Measurements from ENCODE around the gene ENTPD8. TPM values are rescaled to one million over a fixed set of nuclear protein-coding genes. Genes with fewer than 3 reads are reported as not detected.

ENTPD8 gene
- total and polyA plus RNA-seq, 2 donors (not counting 3 experiments of a cell fraction or from before 2014, with no cell fraction given) = 0.44 to 0.51 TPM

DNA sequence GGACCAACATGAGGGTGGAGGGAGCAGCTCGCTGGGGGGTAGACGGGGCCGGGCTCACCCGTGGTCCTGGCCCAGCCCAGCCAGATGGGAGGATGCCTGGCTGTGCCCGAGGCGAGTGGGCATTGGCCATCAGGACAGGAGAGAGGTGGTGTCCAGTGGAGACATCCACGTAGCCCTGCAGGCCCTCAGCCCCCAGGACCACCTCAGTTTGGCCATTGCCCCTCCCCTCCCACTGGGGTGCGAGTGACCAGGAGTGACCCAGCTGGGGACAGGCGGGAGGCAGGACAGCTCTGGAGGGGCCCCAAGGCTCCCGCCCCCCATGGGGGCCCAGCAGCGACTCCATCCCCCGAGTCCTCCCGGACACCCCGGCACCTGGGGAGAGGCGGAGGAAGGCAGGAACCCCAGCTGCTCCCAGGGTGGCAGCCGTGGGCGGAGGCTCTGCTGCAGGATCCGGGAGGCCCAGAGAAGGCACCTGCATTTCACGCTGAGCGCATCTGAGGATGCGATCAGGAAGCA is 9.7 kb downstream of the ENTPD8 start:
- H3K4me3 ChIP-seq (replicated peaks in 1 of 3; ENCODE audit: insufficient read depth in 1 of 3, low read depth in 1 of 3, low read length in 3 of 3) = no peak overlapping the region
- no peak overlapping the region for H3K9ac ChIP-seq (replicated peaks; ENCODE audit: extremely low read depth, insufficient read depth, low read length)
- H3K27ac ChIP-seq (ENCODE audit: insufficient read depth, low read depth, low read length) = no peak overlapping the region
- no peak overlapping the region for H3K4me2 ChIP-seq (ENCODE audit: insufficient read depth, low read length)
- POLR2A ChIA-PET = no interaction called here
- no peaks in the 10 kb centered on the region for H3K36me3 ChIP-seq (ENCODE audit: control insufficient read depth in 2 of 2, extremely low read depth in 1 of 2, insufficient read depth in 2 of 2, low read length in 2 of 2)
- dilution Hi-C loops (cut with MboI; ENCODE audit: extremely low pct_ligation_motif_present, low sequenced_read_pairs) (no loop called here), intact Hi-C loops (cut with micrococcal nuclease) (no loop called here)
- TF ChIP-seq, protein P1, sequence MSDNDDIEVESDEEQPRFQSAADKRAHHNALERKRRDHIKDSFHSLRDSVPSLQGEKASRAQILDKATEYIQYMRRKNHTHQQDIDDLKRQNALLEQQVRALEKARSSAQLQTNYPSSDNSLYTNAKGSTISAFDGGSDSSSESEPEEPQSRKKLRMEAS (IDR thresholded peaks at IDR 0.05; ENCODE audit: insufficient read depth, insufficient read length) = no peak
- TF ChIP-seq FOS (IDR thresholded peaks at IDR 0.05; ENCODE audit: borderline replicate concordance, insufficient read depth, low read length) = no peak
- TF ChIP-seq MYC (IDR thresholded peaks at IDR 0.05; ENCODE audit: low read depth, low read length) = no peak
- no peak for TF ChIP-seq GATA2 (IDR thresholded peaks at IDR 0.05; ENCODE audit: insufficient read depth, insufficient read length, low read depth, low read length)
- TF ChIP-seq EZH2 (IDR thresholded peaks at IDR 0.05; ENCODE audit: borderline replicate concordance, low read depth, low read length, severe bottlenecking) = no peak
- TF ChIP-seq POLR2A (IDR thresholded peaks at IDR 0.05; ENCODE audit: low read depth, low read length) = no peak
- TF ChIP-seq, protein P2, sequence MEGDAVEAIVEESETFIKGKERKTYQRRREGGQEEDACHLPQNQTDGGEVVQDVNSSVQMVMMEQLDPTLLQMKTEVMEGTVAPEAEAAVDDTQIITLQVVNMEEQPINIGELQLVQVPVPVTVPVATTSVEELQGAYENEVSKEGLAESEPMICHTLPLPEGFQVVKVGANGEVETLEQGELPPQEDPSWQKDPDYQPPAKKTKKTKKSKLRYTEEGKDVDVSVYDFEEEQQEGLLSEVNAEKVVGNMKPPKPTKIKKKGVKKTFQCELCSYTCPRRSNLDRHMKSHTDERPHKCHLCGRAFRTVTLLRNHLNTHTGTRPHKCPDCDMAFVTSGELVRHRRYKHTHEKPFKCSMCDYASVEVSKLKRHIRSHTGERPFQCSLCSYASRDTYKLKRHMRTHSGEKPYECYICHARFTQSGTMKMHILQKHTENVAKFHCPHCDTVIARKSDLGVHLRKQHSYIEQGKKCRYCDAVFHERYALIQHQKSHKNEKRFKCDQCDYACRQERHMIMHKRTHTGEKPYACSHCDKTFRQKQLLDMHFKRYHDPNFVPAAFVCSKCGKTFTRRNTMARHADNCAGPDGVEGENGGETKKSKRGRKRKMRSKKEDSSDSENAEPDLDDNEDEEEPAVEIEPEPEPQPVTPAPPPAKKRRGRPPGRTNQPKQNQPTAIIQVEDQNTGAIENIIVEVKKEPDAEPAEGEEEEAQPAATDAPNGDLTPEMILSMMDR (IDR thresholded peaks at IDR 0.05; ENCODE audit: extremely low read depth in 1 of 2, insufficient read depth in 1 of 2, low read depth in 1 of 2, low read length in 2 of 2) = no peak
- TF ChIP-seq POLR2AphosphoS5 (IDR thresholded peaks at IDR 0.05; ENCODE audit: insufficient read depth, low read depth, low read length) = no peak
- TF ChIP-seq JUN (IDR thresholded peaks at IDR 0.05; ENCODE audit: borderline replicate concordance, insufficient read depth, insufficient read length, low read depth) = no peak
- H4K20me1 ChIP-seq (replicated peaks; ENCODE audit: control insufficient read depth, extremely low read depth, insufficient read depth, low read length) = no peaks in the 10 kb centered on the region
- FAIRE-seq (no peak), DNase-seq (ENCODE audit: low read depth, low spot score) (no peak)
- no TSS peak for BruUV-seq (replicated peaks)
- H3K4me1 ChIP-seq (ENCODE audit: control insufficient read depth, extremely low read depth, insufficient read depth, low read length) = no peaks in the 10 kb centered on the region
- H3K79me2 ChIP-seq (ENCODE audit: control insufficient read depth, insufficient read depth, low read length) = no peaks in the 10 kb centered on the region
- no peaks in the 10 kb centered on the region for H3K27me3 ChIP-seq (ENCODE audit: control insufficient read depth in 2 of 2, insufficient read depth in 2 of 2, low read length in 2 of 2)
- CTCF ChIA-PET = interaction anchor here (0.7 to 4.5 kb wide), 4 partner anchors 8 to 145 kb away, joined by 3 to 28 read pairs (median 4); partner anchors contain the start of genes EXD3 and NOXA1
- no peaks in the 10 kb centered on the region for H3K9me3 ChIP-seq (replicated peaks; ENCODE audit: control insufficient read depth, insufficient read depth, low read length)
- H3K9me1 ChIP-seq (replicated peaks; ENCODE audit: control insufficient read depth, extremely low read depth, insufficient read depth, low read length) = no peaks in the 10 kb centered on the region
- H2AFZ ChIP-seq (ENCODE audit: low read depth, low read length) = no peak overlapping the region

All from endothelial cell of umbilical vein (primary cell).